Stimulated activated CD8-positive, alpha-beta memory T cell treated with anti-CD3 and anti-CD28 coated beads, Interleukin-12 subunit alpha, Interleukin-12 subunit beta, amount 100 ng/mL, for 24 hours (primary cell): ENCODE results near the gene KCNMA1.

ENCODE experiments used
- DNase-seq: peaks from one replicate; pipeline ENCODE4 v3.0.0-alpha.2; 2020; ENCODE audit errors: extremely low read depth

The KCNMA1 gene

DNA sequence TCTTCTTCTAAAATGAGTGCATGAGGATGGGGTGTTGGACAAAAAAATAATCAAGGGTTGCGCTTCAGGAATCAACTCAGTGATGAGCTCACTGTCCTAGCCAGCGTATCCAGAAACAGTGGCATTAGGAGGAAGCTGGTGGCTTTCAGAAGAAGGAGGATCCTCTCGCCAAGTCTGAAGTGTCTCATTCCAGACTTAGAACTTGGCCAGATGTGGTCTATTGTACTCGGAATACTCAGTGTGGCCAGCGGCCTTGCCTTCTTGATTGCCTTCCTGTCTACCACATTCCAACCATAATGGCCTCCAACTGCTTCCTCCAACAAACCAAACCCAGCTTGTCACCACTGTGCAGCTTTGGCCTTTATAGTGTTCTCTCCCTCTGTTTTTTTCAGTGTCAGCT lies 732.4 kb downstream of the KCNMA1 start:
- no peak for DNase-seq

DNA sequence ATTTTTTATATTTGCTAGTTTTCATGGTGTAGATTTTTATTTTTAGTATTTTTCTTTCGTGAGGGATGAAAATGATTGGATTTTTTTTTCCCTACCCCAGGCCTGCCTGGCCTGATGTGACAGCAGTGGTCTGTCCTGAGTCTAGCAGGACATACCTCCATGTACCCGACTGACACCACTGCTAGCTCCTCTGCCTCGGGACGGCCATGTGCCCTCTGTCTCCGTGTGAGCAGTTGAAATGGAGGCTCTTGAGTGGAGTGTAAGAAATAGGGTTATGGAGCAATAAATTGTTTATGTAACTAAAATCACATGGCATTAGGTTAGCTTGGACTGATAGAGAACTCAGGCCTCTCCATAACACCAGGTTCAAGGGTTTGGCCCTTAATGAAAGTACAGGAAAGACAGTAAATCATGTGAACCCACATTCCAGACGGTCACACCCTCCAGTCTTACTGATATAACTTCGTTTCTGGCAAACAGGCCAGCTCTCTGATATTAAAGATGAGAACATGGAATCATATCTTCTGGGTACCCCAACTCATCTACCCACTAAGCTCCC lies 734.1 kb downstream of the KCNMA1 start:
- DNase-seq = no peak

DNA sequence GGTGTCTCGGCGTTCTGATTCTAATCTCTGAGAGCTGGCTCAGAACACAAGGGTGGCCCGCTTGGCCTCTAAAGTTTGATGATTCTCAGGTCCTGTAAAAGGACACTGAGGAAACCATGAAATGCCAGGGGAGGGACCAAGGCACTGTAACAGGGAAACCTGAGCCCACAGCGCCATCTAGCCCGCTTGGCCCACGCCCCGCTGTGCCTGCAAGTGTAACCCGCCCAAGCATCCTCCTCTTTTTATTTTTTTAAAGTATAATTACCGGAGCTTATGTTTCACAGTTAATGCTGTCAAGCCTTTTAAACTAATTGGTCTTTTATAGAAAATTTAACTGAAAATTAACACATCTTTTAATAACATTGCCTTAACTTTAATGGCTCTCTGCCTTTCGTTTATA lies 734.7 kb downstream of the KCNMA1 start:
- DNase-seq = no peak

DNA sequence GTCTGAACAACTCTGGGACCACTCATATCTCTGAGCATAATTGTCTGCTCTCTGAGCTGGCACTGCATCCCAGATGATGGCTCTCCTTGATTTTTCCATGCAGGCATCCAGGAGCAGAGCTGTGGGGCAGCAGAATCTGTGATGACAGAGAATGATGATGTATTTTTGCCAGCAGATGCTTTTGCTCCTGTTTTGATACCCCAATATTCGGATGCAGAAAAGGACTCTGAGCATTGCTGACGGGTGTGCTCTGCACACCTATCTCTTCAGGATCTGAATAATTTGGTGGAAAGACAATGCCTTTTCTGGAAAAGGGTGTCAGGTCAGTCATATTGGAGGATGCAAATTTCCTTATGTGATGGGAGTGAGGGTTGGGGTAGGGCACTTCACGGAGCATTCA lies 735.9 kb downstream of the KCNMA1 start:
- DNase-seq = no peak

DNA sequence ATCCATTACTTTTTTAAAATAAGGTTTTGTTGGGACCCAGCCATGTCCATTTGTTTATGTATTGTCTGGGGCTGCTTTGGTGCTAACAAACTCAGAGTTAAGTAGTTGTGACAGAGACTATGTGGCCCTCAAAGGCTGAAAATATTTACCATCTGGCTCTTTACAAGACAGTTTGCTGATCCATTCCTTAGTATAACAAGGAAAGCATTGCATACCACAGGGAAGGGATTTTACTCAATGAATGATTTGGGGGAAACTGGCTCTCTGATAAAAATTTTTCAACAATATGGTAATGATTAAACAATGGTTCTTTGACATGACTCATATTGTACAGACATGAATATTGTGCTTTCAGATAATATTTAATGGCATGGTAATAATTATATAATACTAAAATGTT lies 738.1 kb downstream of the KCNMA1 start:
- DNase-seq = no peak

DNA sequence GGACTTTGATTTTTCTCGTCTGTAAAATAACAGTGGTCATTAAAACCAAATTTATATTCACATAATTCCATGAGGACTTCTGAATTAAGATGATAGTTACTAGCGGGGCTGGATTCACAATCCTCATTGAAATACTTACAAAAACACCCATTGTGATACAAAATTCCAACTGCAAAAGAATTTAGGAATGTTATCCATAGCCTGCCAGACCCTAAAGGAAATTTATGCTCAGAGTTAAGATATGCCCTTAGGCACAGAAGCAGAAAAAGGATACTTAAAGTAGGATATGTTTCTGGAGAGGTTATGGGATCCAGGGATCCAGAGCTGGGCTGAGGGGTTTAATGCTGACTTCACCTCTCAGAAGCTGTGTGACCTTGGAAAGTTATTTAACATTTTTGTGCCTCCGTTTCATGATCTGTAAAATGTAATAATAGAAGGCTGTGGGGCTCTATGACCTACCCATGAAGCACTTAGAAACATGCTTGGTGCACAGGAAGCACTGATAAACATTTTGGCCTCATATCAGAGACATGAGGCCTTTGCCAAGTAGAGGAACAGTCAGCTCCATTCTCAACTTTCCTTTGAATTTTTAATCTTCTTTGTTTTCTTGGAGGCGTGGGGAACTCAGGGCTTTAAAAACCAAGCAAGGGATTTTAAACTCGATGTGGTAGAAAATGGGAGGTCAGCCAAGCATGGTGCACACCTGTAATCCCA lies 744.7 kb downstream of the KCNMA1 start:
- no peak for DNase-seq

DNA sequence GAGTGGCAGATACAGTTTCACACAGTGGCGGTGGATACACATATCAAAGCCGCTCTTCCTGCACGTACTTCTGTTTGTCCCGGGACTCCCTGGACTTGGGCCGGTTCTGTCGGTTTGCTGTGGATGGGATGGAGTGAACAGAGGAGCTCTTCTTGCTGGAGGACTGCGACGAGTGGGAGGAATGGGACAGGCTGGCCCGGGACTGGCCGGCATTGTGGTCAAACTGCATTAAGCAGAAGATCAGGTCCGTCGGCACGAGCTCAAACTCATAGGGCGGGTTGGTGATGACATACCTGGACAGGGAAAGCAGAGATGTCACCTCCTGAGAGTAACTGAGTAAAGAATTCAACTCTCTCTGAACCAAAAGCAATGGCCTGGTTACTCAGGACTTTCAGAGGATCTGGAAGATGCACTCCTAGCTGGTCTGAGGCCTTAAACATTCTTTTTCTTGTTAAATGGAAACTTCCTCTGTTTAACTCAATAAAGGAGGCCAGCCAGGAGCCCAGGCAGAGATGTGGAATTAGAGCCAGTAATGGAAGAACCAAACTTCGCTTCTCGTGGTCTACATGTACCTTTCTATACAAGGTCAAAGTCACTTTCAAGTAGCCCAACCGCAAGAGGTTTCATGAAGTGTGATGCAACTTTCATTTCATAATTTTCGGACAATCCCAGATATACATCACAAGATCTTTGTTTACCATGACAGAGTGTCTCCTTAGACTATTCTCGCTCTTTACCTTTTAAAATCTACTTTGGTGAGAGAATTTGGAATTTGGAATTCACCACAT lies 750.2 kb downstream of the KCNMA1 start:
- DNase-seq = no peak

DNA sequence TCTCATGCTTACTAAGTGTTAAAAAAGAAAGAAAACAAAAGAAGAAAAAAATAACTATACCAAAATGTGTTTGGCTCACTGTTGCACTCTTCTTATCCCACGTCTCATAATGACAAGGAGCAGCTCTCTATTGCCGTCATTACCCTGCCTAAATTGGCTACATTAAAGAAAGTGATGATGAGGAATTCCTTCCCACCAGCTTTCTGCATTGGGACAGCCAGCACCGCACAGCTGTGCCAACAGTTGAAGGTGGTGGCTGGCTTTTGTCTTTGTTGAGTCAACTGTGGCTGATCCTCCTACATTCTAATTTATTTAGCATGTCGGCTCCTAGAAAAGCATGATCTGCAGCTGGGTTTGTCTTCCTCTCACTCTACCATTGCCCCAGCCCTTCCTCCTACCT lies 751.8 kb downstream of the KCNMA1 start:
- DNase-seq = no peak

DNA sequence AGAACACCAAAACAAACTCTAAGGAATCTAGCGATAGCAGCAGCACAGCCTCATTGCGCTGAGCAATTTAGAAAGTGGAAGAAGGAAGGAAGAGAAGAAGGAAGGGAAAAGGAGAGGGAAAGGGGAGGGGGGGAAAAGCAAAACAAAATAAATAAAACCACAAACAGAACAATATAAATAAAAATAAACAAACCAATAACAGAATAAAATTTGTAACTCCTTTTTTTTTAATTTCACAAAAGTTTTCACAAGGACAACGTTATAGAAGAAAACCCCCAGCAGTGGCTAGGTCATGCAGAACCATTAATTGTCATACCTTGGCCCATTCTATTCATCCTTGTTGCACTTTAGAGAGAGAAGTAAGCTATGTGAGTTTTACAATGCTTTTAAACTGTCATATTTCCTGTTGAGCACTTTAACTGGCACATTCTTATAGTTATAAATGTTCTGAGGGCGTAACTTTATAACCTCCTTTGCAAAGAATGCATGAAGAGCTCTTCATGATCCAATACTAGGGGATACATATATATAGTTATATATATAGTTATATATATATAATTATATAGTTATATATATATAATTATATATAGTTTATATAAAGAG lies 752.8 kb downstream of the KCNMA1 start:
- DNase-seq = no peak

DNA sequence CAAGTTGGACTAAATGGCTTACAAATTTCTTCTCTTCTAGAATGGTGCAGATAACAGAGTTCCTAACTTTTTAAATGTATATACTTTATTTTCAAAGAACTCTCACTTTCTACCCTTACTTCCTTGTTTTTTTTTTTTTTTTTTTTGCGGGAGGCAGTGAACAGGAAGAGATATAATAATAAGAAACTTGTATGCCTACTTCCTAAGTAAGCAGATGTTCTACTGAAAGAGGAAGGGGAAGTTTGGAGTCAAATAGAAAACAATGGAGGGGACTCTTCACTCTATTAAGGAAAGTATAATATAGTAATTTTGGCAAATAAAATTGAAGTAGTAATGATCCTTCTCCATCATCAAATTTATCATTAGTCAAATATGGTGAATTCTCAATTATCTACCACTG lies 754.0 kb downstream of the KCNMA1 start:
- DNase-seq = no peak

DNA sequence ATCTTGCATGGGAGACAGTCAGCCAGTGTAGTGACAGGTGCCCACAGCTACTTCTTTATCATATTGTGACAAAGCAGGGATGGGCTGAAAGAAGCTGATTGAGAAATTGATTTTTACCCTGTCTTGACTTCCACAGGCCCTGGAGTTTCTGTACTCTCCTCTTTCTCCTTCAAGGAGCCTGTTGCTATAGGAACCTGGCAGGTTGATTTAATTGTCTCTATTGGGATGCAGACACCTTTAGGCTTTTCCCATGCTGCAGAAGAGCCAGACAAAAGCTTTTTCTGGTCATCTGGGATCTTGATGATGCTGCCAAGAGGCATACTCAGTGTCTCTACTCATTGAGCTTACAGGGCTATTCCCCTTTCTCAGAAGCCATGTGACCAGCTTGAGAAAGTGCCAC lies 754.8 kb downstream of the KCNMA1 start:
- DNase-seq = no peak

DNA sequence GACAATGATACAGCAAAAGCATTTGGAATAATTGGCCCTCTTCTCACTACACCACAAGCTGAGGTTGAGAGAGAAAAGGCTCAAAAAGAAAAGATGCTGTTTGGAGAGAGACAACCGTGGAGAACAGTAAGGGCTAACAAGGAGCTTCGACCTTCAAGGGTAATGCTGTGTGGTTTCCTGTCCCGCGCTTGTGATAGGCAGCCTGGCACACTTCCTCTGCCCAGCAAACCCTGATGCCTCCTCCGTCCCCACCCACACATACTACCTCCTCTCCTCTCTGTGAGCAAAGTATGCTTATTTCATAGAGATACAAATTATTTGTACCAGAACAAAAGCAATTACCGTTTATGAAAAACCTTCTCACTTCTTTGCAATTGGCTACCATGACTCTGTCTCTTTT lies 755.4 kb downstream of the KCNMA1 start:
- DNase-seq = no peak

DNA sequence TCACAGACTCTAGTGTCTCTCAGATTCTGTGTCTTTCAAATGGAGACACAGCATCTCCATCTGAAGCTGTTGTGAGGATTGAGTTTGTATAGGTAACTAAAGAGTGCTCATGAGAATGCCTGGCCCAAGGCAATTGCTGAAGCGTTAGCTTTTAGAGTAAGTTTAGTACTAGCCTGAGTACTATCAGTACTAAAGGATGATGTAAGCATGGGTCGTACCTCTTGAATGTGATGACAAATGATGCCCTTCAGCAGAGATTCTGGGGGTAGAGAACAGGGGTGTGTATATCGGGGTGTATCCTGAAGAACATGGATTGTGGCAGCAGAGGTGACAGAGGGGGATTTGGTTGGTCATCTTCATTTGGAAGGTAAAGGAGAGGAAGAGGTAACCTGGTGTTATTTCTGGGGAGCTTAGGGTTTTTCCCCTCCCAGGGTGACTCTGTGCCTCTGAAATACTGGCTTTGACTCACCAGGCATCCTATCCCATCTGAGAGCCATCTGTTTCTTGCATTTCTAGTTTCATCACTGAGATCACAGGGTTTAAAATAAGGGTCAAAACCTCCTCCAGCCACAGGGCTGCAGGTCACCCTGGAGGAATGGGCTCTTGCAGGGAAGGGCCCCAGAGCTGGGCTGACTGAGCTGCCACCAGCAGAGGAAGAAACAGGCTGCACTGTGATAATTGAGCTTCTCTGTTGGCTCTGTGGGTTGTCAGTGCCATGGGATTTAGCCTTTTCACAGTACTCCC lies 756.0 kb downstream of the KCNMA1 start:
- no peak for DNase-seq

DNA sequence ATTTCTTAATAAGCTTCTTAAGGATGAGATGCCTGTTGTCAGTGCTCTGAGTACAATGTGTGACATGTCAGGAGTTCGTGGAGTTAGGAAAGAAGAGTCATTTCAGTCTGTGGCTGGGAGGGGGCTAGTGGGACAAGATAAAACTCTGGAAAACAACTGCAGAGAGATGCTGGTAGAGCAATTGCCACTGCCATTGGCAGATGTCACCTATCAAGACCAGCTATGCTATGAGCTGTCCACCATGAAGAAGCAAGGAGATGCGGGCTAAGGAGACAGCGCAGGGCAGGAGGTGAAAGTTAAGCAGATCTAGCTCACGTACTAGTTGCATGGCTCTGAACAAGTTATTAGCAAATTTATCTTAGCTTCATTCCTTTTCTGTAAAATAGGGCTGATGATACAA lies 756.7 kb downstream of the KCNMA1 start:
- DNase-seq = no peak

DNA sequence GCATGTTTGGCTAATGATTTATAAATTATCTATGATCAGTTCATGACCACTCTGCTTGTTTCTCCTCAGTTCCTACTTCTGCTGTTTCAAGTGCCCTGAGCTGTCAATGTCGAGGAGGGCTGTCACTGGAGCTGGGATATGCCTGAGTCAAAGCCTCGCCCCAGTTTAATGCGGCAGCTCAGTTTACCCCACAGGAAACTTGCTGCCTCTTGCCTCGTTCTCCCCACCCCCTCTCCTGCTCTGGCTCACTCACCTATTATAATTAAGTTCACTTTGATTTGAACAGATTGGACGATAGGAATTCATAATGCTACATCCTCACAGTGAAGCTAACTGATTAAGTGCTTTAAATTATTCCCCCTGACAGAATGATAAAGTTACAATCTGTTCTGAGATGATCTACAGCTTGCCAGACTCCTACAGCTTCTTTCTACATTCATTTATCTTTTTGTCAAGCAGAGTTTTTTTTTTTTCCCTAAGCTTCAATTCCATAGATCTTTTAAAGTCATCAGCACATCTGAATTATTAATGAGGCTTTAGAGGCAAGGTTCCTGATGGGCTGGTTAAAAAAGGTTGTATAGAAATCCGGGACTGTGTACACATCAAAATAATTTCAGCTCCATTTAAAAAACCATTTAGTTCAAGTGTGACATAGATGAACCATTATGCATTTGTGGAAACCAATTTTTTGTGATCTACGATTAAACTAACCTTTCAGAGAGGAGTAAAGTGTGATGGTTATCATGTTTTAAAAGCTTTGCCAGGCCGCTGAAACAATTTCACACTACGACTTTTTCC lies 758.3 kb downstream of the KCNMA1 start:
- DNase-seq = no peak

DNA sequence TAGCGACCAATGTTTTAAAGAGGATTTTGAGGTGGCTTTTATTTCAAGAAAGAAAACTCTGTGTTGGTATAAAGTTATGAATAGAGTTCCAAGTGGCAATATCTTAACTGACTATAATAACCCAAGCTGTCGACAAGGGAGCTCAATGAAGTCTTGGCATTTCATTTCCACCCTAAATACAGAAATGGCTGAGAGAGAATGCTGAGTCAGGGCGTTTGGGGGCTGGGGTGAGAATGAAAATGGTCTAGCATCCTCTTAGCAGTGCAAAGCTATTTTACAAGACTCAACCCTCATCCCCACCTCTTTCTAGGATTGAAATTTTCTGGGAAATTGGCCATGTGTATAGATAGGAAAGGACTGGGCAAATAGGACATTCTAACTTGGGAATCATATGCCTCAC lies 759.1 kb downstream of the KCNMA1 start:
- DNase-seq = no peak

DNA sequence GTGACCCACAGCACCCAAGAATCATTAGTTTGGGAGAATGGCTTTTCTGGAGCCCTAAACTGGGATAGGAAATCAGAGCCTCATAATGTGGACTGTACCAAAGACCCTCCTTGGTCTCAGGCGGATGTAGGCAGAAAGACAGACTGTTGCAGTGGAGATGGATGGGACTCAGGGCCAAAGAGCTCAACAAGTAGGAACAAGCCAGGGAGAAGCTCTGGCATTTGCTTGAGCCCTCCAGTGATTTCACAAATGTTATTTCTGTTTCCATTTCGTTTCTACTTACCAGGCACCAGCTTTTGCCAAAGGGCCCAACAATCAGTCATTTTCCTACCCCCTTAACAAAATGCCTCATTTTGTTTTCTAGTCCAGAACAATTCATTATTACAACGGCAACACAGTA lies 762.7 kb downstream of the KCNMA1 start:
- no peak for DNase-seq

DNA sequence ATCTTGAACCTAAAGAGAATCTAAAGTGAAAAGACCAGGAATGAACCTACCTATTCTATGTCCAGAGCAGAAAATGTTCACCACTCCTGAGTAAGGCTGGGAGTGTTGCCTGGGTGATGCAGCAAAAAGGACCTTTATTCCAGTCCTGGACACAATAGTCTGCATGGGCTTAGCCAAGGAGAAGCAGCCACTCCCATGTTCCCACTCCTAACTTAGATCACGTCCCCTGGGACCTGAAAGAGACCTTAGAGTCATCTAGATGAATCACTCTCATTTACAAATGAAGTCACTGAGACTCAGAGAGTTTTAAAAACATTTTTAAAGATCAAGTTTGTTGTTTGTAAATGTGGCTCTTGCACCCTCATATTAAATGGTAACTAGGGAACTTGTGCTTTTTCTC lies 763.4 kb downstream of the KCNMA1 start:
- DNase-seq = no peak

DNA sequence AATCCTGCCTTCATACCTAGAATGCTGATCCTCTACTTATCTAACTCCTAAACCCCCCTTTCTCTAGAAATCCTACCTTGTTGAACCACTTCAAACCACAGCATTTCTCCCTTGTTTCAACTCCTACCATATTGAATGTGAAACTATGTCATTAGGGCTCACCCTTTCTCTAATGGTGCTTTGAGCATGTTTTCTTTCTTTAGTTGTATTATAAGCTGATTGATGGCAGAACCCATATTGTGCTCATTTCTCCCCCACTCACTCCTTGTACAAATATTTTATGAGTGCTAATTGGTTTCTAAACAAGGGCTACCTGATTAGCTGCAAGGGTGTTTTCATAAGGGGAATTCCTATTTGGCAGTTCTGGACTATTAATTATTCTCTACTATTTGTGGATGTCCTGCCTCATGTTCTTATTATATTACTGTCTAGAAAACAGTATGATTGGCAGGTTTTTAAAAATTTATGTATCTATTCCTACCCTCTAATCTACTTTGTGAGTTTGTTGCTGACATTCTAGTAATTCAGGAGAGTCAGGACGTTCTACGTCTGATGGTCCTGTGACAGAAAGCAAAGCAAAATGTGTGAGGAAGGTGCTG lies 765.8 kb downstream of the KCNMA1 start:
- DNase-seq = no peak

DNA sequence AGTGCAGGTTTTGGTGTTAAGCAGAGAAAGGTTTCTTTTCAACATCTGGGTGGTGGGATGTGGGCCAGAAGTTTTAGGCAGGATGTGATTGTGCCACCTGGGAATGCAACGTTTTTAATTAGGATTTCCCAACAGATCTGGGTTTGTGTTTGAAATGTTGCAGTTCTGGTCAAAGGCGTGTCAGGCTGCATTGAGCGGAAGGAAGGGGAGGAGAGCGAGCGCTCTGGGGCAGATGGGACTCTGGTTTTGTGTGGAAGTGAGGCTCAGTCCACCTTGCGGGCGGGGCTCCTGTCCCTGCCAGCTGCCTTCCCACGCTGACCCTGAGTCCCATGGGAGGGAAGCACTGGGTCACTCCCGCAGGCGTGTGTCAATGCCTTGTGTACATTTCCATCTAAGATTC lies 767.7 kb downstream of the KCNMA1 start:
- DNase-seq = no peak
